Mesenchymal stem cell (in vitro differentiated cells and primary cell): ENCODE results near the gene TIMP4.

Source experiments
- DNase-seq: peaks from one replicate; pipeline ENCODE4 v3.0.0-alpha.2; 2013
- H2AFZ ChIP-seq: one replicate; pipeline ENCODE4 v1.6.1; 2013; ENCODE audit warnings: low read depth, mild to moderate bottlenecking, control low read depth, inconsistent platforms, low read length, moderate library complexity
- H2AK5ac ChIP-seq: 2 replicates; pipeline ENCODE4 v1.6.1; 2013; ENCODE audit warnings: low read length, moderate library complexity, mild to moderate bottlenecking, inconsistent platforms; ENCODE audit not compliant: severe bottlenecking
- H2BK120ac ChIP-seq: one replicate; pipeline ENCODE4 v1.6.1; 2013; ENCODE audit warnings: low read depth, mild to moderate bottlenecking, inconsistent platforms, low read length, moderate library complexity
- H2BK12ac ChIP-seq, 2 experiments: one replicate each; pipeline ENCODE4 v1.6.1; 2013; ENCODE audit warnings: inconsistent platforms in 2 of 2, low read length in 2 of 2, mild to moderate bottlenecking in 2 of 2, moderate library complexity in 2 of 2, control low read depth in 1 of 2
- H2BK15ac ChIP-seq: one replicate; pipeline ENCODE4 v1.6.1; 2013; ENCODE audit warnings: mild to moderate bottlenecking, low read depth, inconsistent platforms; ENCODE audit not compliant: poor library complexity, severe bottlenecking
- H2BK5ac ChIP-seq: 2 replicates; pipeline ENCODE4 v1.6.1; 2013; ENCODE audit warnings: low read depth, mild to moderate bottlenecking, low read length, control low read depth, inconsistent platforms; ENCODE audit not compliant: poor library complexity, severe bottlenecking
- H3K14ac ChIP-seq, 2 experiments: one replicate each; pipeline ENCODE4 v1.6.1; 2013; ENCODE audit warnings: inconsistent platforms in 2 of 2, low read length in 2 of 2, control low read depth in 1 of 2, mild to moderate bottlenecking in 1 of 2, moderate library complexity in 1 of 2
- H3K18ac ChIP-seq, 2 experiments: one replicate each; pipeline ENCODE4 v1.6.1; 2013; ENCODE audit warnings: inconsistent platforms in 2 of 2, low read length in 2 of 2, control low read depth in 1 of 2, low read depth in 1 of 2, mild to moderate bottlenecking in 1 of 2
- H3K23ac ChIP-seq, 2 experiments: one replicate each; pipeline ENCODE4 v1.6.1; 2013; ENCODE audit warnings: inconsistent platforms in 2 of 2, low read length in 2 of 2, mild to moderate bottlenecking in 2 of 2, moderate library complexity in 2 of 2, control low read depth in 1 of 2
- H3K27ac ChIP-seq: 2 replicates; pipeline ENCODE4 v1.5.1; 2013; ENCODE audit warnings: mild to moderate bottlenecking, moderate library complexity, low read length, control low read depth, inconsistent platforms; ENCODE audit not compliant: poor library complexity, severe bottlenecking
- H3K27me3 ChIP-seq, 2 experiments: 2 replicates each; pipeline versions ENCODE4 v1.6.1 to v1.7.0; 2013; ENCODE audit warnings: low read length in 2 of 2, mild to moderate bottlenecking in 2 of 2, moderate library complexity in 2 of 2, control low read depth in 1 of 2, inconsistent platforms in 1 of 2; ENCODE audit not compliant: control insufficient read depth in 1 of 2, insufficient read depth in 1 of 2
- H3K36me3 ChIP-seq, 2 experiments: 2 replicates each; pipeline versions ENCODE4 v1.6.1 to v1.7.0; 2013; ENCODE audit warnings: low read length in 2 of 2, control low read depth in 1 of 2, inconsistent platforms in 1 of 2, low read depth in 1 of 2, mild to moderate bottlenecking in 1 of 2; ENCODE audit not compliant: insufficient read depth in 2 of 2, control insufficient read depth in 1 of 2
- H3K4ac ChIP-seq, 2 experiments: one replicate each; pipeline ENCODE4 v1.6.1; 2013; ENCODE audit warnings: inconsistent platforms in 2 of 2, low read length in 2 of 2, mild to moderate bottlenecking in 2 of 2, moderate library complexity in 2 of 2, control low read depth in 1 of 2, low read depth in 1 of 2
- H3K4me1 ChIP-seq: 2 replicates; pipeline ENCODE4 v1.6.1; 2013; ENCODE audit warnings: low read depth, low read length, control low read depth; ENCODE audit not compliant: control insufficient read depth, insufficient read depth
- H3K4me2 ChIP-seq: 2 replicates; pipeline ENCODE4 v1.6.1; 2013; ENCODE audit warnings: low read length, mild to moderate bottlenecking, inconsistent platforms; ENCODE audit not compliant: poor library complexity, severe bottlenecking
- H3K4me3 ChIP-seq, 2 experiments: 2 replicates each; pipeline versions ENCODE4 v1.5.1 to v1.7.0; 2013; ENCODE audit warnings: low read length in 2 of 2, mild to moderate bottlenecking in 2 of 2, control low read depth in 1 of 2, low read depth in 1 of 2; ENCODE audit not compliant: insufficient read depth in 1 of 2
- H3K79me1 ChIP-seq: replicated peaks from 2 replicates; pipeline ENCODE4 v1.6.1; 2013; ENCODE audit warnings: mild to moderate bottlenecking, control low read depth, low read length, inconsistent platforms; ENCODE audit not compliant: poor library complexity, severe bottlenecking
- H3K9ac ChIP-seq: 2 replicates; pipeline ENCODE4 v1.7.0; 2013; ENCODE audit warnings: mild to moderate bottlenecking, low read length, moderate library complexity
- H3K9me3 ChIP-seq: 2 replicates; pipeline ENCODE4 v1.7.0; 2013; ENCODE audit warnings: mild to moderate bottlenecking, low read length; ENCODE audit not compliant: control insufficient read depth
- H4K8ac ChIP-seq: one replicate; pipeline ENCODE4 v1.6.1; 2013; ENCODE audit warnings: inconsistent platforms, mild to moderate bottlenecking, low read length, moderate library complexity
- H4K91ac ChIP-seq: one replicate; pipeline ENCODE4 v1.6.1; 2013; ENCODE audit warnings: mild to moderate bottlenecking, low read length, inconsistent platforms
- WGBS: methylation state at CpG from one replicate; pipeline ENCODE4 v1.1.7; 2013; ENCODE audit warnings: mixed read lengths; 5-methylcytosine and 5-hydroxymethylcytosine counted together

TIMP4 gene

DNA sequence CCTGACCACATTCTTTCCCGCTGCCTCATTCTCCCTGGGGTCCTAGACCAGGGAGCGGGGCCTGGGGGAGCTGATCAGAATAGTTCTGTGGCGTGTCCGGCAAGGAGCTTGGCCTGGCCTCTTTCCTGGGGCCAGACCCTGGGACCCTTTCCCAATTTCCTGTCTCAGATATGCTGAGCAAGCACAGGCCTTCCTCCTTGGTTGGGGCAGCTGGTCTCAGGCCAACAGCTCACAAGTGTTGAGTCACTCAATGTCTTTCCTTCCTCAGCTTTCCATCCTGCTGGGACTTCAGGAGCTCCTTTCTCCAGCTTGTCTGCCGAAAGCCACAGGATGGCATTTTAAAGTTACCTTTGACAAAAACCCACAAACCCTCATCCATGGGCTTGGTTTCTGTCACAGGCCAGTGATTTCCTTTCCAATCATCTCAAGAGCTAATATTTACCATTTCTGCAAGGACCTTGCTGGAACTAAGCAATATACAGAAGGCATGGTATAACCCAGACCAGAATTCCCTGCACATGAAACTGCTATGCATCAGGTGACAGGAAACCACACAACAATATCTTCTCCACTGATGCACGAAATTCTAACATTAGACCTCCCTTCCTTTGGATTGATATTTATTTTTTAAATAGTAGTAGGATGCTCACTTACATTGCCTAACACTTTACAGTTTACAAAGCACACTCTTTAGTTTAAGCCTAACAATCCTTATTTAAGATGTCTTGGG lies 19.5 kb upstream of the TIMP4 start:
- Histone ChIP-seq H2BK15ac (peak overlapping the region; percentile 87), H3K4me3 (no peak overlapping the region), H3K9me3 (no peaks in the 10 kb centered on the region), H2BK12ac (peak overlapping the region; percentile 72 to 76), H3K14ac (no peak overlapping the region), H3K9ac (peak overlapping the region; percentile 46), H2BK120ac (peak overlapping the region; percentile 75), H3K27me3 (no peaks in the 10 kb centered on the region), H3K79me1 (no peaks in the 10 kb centered on the region), H2BK5ac (peak overlapping the region; percentile 69), H3K23ac (no peak overlapping the region), H2AFZ (no peak overlapping the region), H3K4me2 (no peak overlapping the region), H4K8ac (peak overlapping the region; percentile 64), H3K18ac (peak overlapping the region; percentile 64 to 83), H3K4ac (peak overlapping the region; percentile 15 to 76), H3K4me1 (peaks cover 23% of the 10 kb centered on the region), H4K91ac (peak overlapping the region; percentile 84), H2AK5ac (peak overlapping the region; percentile 25), H3K36me3 (no peaks in the 10 kb centered on the region), H3K27ac (peak overlapping the region; percentile 78)
- WGBS, result 40% methylated on average over 5 of the region's 6 CpGs
- DNase-seq, result peak; percentile 72

DNA sequence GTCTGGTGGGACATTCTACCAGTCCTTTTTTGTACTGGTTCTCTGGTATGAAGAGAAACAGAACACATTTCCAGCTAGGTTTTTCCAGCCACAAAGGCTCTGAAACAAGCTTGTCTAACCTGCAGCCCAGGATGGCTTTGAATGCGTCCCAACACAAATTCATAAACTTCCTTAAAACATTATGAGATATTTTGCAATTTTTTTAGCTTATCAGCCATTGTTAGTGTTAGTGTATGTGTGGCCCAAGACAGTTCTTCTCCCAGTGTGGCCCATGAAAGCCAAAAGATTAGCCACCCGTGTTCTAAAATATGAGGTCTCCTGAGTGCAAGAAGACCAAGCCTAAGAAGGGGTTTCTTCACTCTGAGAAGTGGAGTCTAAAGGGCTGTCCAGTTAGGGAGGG lies 18.4 kb upstream of the TIMP4 start:
- Histone ChIP-seq H3K9me3 (no peaks in the 10 kb centered on the region), H2AFZ (no peak overlapping the region), H3K18ac (peak overlapping the region in 1 of 2 experiments; percentile 4), H3K4me2 (no peak overlapping the region), H3K23ac (no peak overlapping the region), H2BK15ac (no peak overlapping the region), H2BK5ac (no peak overlapping the region), H2BK120ac (peak overlapping the region; percentile 65), H4K91ac (no peak overlapping the region), H2BK12ac (peak overlapping the region in 1 of 2 experiments; percentile 40), H3K4me1 (peaks cover 23% of the 10 kb centered on the region), H3K79me1 (no peaks in the 10 kb centered on the region), H3K4ac (peak overlapping the region in 1 of 2 experiments; percentile 18), H3K4me3 (no peak overlapping the region), H3K36me3 (no peaks in the 10 kb centered on the region), H3K27ac (no peak overlapping the region), H3K27me3 (no peaks in the 10 kb centered on the region), H4K8ac (no peak overlapping the region), H3K9ac (peak overlapping the region; percentile 46), H3K14ac (no peak overlapping the region), H2AK5ac (no peak overlapping the region)
- 91% methylated on average over 1 of the region's 2 CpGs for WGBS
- no peak for DNase-seq

DNA sequence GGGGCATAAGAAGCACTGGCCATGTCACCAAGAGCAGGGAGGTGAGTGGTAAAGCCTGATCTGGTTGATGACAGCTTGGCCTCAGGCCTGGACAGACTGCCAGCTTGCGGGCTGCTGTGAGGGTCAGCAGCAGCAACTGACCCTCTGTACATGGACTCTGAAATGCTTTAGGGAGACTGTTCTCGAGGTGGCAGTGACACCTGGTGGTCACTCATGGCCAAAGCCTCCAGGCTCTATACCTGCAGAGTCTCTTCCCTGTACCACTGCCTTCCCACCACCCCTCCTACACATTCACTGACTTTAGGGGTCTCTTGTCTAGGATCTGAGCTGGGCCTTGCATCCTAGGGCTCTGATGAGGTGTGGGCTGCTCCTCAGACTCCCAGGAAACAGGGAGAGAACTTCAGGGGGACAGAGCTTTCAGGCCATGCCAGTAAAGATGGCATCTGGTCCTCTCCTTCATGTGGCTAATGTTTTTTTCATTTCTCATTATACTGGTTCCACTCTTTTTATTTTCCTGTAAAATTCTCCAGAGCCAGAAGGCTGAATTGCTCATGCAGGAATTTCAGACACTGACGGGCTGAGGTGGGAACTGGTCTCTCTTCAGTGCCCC lies 17.2 kb upstream of the TIMP4 start:
- Histone ChIP-seq H3K4me2 (no peak overlapping the region), H2AFZ (no peak overlapping the region), H2BK120ac (no peak overlapping the region), H4K91ac (no peak overlapping the region), H3K9me3 (no peaks in the 10 kb centered on the region), H2BK12ac (peak overlapping the region in 1 of 2 experiments; percentile 23), H3K79me1 (no peaks in the 10 kb centered on the region), H4K8ac (no peak overlapping the region), H3K18ac (peak overlapping the region in 1 of 2 experiments; percentile 1), H3K27me3 (no peaks in the 10 kb centered on the region), H3K4ac (no peak overlapping the region), H3K9ac (no peak overlapping the region), H2BK15ac (peak overlapping the region; percentile 77), H2AK5ac (no peak overlapping the region), H3K36me3 (no peaks in the 10 kb centered on the region), H2BK5ac (no peak overlapping the region), H3K23ac (no peak overlapping the region), H3K27ac (no peak overlapping the region), H3K4me3 (no peak overlapping the region), H3K4me1 (peaks cover 23% of the 10 kb centered on the region), H3K14ac (no peak overlapping the region)
- WGBS, result 61% methylated on average over 3 of the region's 3 CpGs
- peak; percentile 70 for DNase-seq

DNA sequence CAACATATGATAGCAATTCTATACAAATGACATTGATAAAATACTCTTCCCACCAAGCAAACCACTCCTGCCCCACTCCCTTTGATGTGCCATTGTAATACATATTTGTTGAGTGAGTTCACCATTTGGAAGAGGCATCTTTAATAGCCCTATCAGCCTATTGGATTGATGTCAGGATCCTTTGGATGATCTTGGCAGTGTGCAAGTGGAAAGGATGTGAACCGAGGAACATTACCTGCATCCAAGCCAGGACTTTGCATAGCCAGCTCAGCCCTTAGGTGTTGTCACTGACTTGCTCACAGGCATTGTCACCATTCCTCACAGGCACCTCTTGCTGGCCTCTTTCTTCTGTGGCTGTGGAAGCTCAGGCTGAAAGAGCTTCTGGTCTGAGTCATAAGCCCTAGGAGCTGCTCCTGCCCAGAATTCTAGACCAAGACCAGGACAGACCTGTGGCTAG lies 16.5 kb upstream of the TIMP4 start:
- Histone ChIP-seq H2AK5ac (no peak overlapping the region), H3K14ac (no peak overlapping the region), H3K36me3 (no peaks in the 10 kb centered on the region), H3K27me3 (no peaks in the 10 kb centered on the region), H2BK5ac (no peak overlapping the region), H3K18ac (no peak overlapping the region), H3K27ac (no peak overlapping the region), H4K8ac (peak overlapping the region; percentile 39), H3K4me1 (peaks cover 19% of the 10 kb centered on the region), H2AFZ (no peak overlapping the region), H3K23ac (no peak overlapping the region), H3K9me3 (no peaks in the 10 kb centered on the region), H3K4ac (no peak overlapping the region), H3K9ac (no peak overlapping the region), H2BK120ac (no peak overlapping the region), H3K4me3 (no peak overlapping the region), H2BK12ac (peak overlapping the region in 1 of 2 experiments; percentile 51), H3K4me2 (no peak overlapping the region), H2BK15ac (peak overlapping the region; percentile 62), H3K79me1 (no peaks in the 10 kb centered on the region), H4K91ac (no peak overlapping the region)
- WGBS, result 100% methylated on average over 1 of the region's 1 CpG
- DNase-seq, result peak; percentile 26
